T-helper 17 cell (primary cell): ENCODE results near the gene KCNIP2. TPM values are rescaled to one million over a fixed set of nuclear protein-coding genes. Genes with fewer than 3 reads are reported as not detected.
A peak's percentile ranks its signal among the peaks of the same experiment; 100 is the strongest.

ENCODE experiments used
- ATAC-seq: fragments of 150-1000 bp; cut with Tn5 transposase; 2 replicates; pipeline ENCODE4 v1.10.0; 2021; ENCODE audit warnings: mild to moderate bottlenecking, moderate library complexity
- DNase-seq, 3 donors: peaks; one replicate each; pipeline versions ENCODE4 v3.0.0 to v3.0.0-alpha.2; 2020 to 2021
- H3K9me3 ChIP-seq: one replicate; pipeline ENCODE4 v1.7.0; 2013; ENCODE audit warnings: low read length, mild to moderate bottlenecking; ENCODE audit not compliant: control insufficient read depth, poor library complexity, severe bottlenecking
- H3K27ac Mint-ChIP-seq: one replicate; pipeline ENCODE4 v1.8.0; 2022; ENCODE audit warnings: mild to moderate bottlenecking, moderate library complexity, mixed read lengths
- H3K27me3 Mint-ChIP-seq: one replicate; pipeline ENCODE4 v1.8.0; 2022; ENCODE audit warnings: mixed read lengths
- H3K36me3 Mint-ChIP-seq: one replicate; pipeline ENCODE4 v1.8.0; 2022; ENCODE audit warnings: low read depth, mixed read lengths
- H3K4me1 Mint-ChIP-seq: one replicate; pipeline ENCODE4 v1.8.0; 2022; ENCODE audit warnings: mild to moderate bottlenecking, mixed read lengths
- H3K4me3 Mint-ChIP-seq: one replicate; pipeline ENCODE4 v1.8.0; 2022; ENCODE audit warnings: mild to moderate bottlenecking, moderate library complexity, mixed read lengths
- total RNA-seq, 4 donors: library from RNA in 2 of 4; stranded (reverse) in 2 of 4; gene quantifications; one replicate each; pipeline ENCODE4 v1.2.3 and lab custom pipeline; 2022 to 2026

KCNIP2 gene
- total RNA-seq, 2 donors from 2014 or later: 2.9 to 4.1 TPM

GRCh38 chr10:101829561-101830315 lies 13.9 kb downstream of the KCNIP2 start:
- Mint-ChIP-seq H3K4me1 (peaks cover 47% of the 10 kb centered on the region), H3K27ac (peak overlapping the region; percentile 97), H3K4me3 (peak overlapping the region; percentile 89), H3K27me3 (no peaks in the 10 kb centered on the region), H3K36me3 (no peaks in the 10 kb centered on the region)
- peak; percentile 53 to 72 (median 67) for DNase-seq
- ATAC-seq: peak; percentile 18
- H3K9me3 ChIP-seq: no peaks in the 10 kb centered on the region

GRCh38 chr10:101828766-101829551 lies 14.6 kb downstream of the KCNIP2 start:
- peaks cover 39% of the 10 kb centered on the region for H3K4me1 Mint-ChIP-seq
- H3K36me3 Mint-ChIP-seq: no peaks in the 10 kb centered on the region
- H3K4me3 Mint-ChIP-seq: no peak overlapping the region
- DNase-seq: no peak
- no peak for ATAC-seq
- no peaks in the 10 kb centered on the region for H3K27me3 Mint-ChIP-seq
- H3K9me3 ChIP-seq: no peaks in the 10 kb centered on the region
- no peak overlapping the region for H3K27ac Mint-ChIP-seq

- ATAC-seq (no peak), DNase-seq (no peak)
- no peak overlapping the region for H3K4me3 Mint-ChIP-seq
- H3K27ac Mint-ChIP-seq: no peak overlapping the region
- peaks cover 32% of the 10 kb centered on the region for H3K4me1 Mint-ChIP-seq
- no peaks in the 10 kb centered on the region for H3K36me3 Mint-ChIP-seq
- no peaks in the 10 kb centered on the region for H3K9me3 ChIP-seq
- H3K27me3 Mint-ChIP-seq: no peaks in the 10 kb centered on the region
Measured at GRCh38 chr10:101827919-101828600, 15.5 kb downstream of the KCNIP2 start.

GRCh38 chr10:101826852-101827434 lies 16.7 kb downstream of the KCNIP2 start:
- no peaks in the 10 kb centered on the region for H3K9me3 ChIP-seq
- peaks cover 35% of the 10 kb centered on the region for H3K4me1 Mint-ChIP-seq
- peaks cover 1% of the 10 kb centered on the region for H3K36me3 Mint-ChIP-seq
- H3K27me3 Mint-ChIP-seq: no peaks in the 10 kb centered on the region
- H3K4me3 Mint-ChIP-seq: peak overlapping the region; percentile 62
- ATAC-seq (no peak), DNase-seq (no peak)
- H3K27ac Mint-ChIP-seq: peak overlapping the region; percentile 44

GRCh38 chr10:101824736-101825135 lies 18.9 kb downstream of the KCNIP2 start:
- H3K4me3 Mint-ChIP-seq: no peak overlapping the region
- no peak for ATAC-seq
- no peaks in the 10 kb centered on the region for H3K27me3 Mint-ChIP-seq
- DNase-seq: no peak
- no peaks in the 10 kb centered on the region for H3K9me3 ChIP-seq
- H3K27ac Mint-ChIP-seq: no peak overlapping the region
- peaks cover 22% of the 10 kb centered on the region for H3K4me1 Mint-ChIP-seq
- peaks cover 6% of the 10 kb centered on the region for H3K36me3 Mint-ChIP-seq

- H3K4me1 Mint-ChIP-seq: peaks cover 45% of the 10 kb centered on the region
- no peak for DNase-seq
- H3K27ac Mint-ChIP-seq: peak overlapping the region; percentile 89
- peak overlapping the region; percentile 94 for H3K4me3 Mint-ChIP-seq
- peaks cover 8% of the 10 kb centered on the region for H3K36me3 Mint-ChIP-seq
- H3K27me3 Mint-ChIP-seq: no peaks in the 10 kb centered on the region
- no peaks in the 10 kb centered on the region for H3K9me3 ChIP-seq
- peak; percentile 56 for ATAC-seq
Measured at GRCh38 chr10:101818872-101819633, 24.5 kb downstream of the KCNIP2 start.

GRCh38 chr10:101818119-101818871 lies 25.3 kb downstream of the KCNIP2 start, which contains the start of gene OGA:
Gene OGA (minus strand): TSS chr10:101818444. CDS start chr10:101818022, 422 bp downstream.
- no peaks in the 10 kb centered on the region for H3K27me3 Mint-ChIP-seq
- H3K4me3 Mint-ChIP-seq: peak within 1 kb of the TSS; percentile 94
- ATAC-seq (peak; percentile 92), DNase-seq (peak; percentile 93 to 98 (median 94))
- peaks cover 49% of the 10 kb centered on the region for H3K4me1 Mint-ChIP-seq
- H3K27ac Mint-ChIP-seq: peak within 1 kb of the TSS; percentile 89
- no peaks in the 10 kb centered on the region for H3K9me3 ChIP-seq
- H3K36me3 Mint-ChIP-seq: peaks cover 8% of the 10 kb centered on the region

- H3K27me3 Mint-ChIP-seq: no peaks in the 10 kb centered on the region
- peak overlapping the region; percentile 94 for H3K4me3 Mint-ChIP-seq
- H3K36me3 Mint-ChIP-seq: peaks cover 8% of the 10 kb centered on the region
- ATAC-seq (peak; percentile 1), DNase-seq (peak in 2 of 3 donors; percentile 19 to 27)
- peaks cover 50% of the 10 kb centered on the region for H3K4me1 Mint-ChIP-seq
- H3K27ac Mint-ChIP-seq: peak overlapping the region; percentile 89
- H3K9me3 ChIP-seq: no peaks in the 10 kb centered on the region
Measured at GRCh38 chr10:101817337-101818118, 26.1 kb downstream of the KCNIP2 start.

GRCh38 chr10:101816913-101817336 lies 26.7 kb downstream of the KCNIP2 start:
- peak overlapping the region; percentile 89 for H3K27ac Mint-ChIP-seq
- no peak for ATAC-seq
- H3K36me3 Mint-ChIP-seq: peaks cover 7% of the 10 kb centered on the region
- no peaks in the 10 kb centered on the region for H3K27me3 Mint-ChIP-seq
- DNase-seq: no peak
- no peaks in the 10 kb centered on the region for H3K9me3 ChIP-seq
- H3K4me1 Mint-ChIP-seq: peaks cover 44% of the 10 kb centered on the region
- peak overlapping the region; percentile 94 for H3K4me3 Mint-ChIP-seq

GRCh38 chr10:101816376-101816775 lies 27.2 kb downstream of the KCNIP2 start:
- Mint-ChIP-seq H3K4me1 (peaks cover 39% of the 10 kb centered on the region), H3K27ac (peak overlapping the region; percentile 89), H3K36me3 (peaks cover 4% of the 10 kb centered on the region), H3K4me3 (peak overlapping the region; percentile 94), H3K27me3 (no peaks in the 10 kb centered on the region)
- ATAC-seq (no peak), DNase-seq (no peak)
- no peaks in the 10 kb centered on the region for H3K9me3 ChIP-seq

GRCh38 chr10:101814466-101815071 lies 29.0 kb downstream of the KCNIP2 start:
- Mint-ChIP-seq H3K27ac (peak overlapping the region; percentile 89), H3K36me3 (peaks cover 2% of the 10 kb centered on the region), H3K4me1 (peaks cover 40% of the 10 kb centered on the region), H3K27me3 (no peaks in the 10 kb centered on the region), H3K4me3 (peak overlapping the region; percentile 94)
- no peaks in the 10 kb centered on the region for H3K9me3 ChIP-seq
- ATAC-seq: no peak
- no peak for DNase-seq
